H9 (cell line): ENCODE results near the gene RFX1. TPM values are rescaled to one million over a fixed set of nuclear protein-coding genes. Genes with fewer than 3 reads are reported as not detected.

Source experiments
- DNase-seq: peaks from one replicate; pipeline ENCODE4 v3.0.0-alpha.2; 2017
- H2AFZ ChIP-seq: one replicate; pipeline ENCODE4 v1.6.1; 2013; ENCODE audit warnings: mild to moderate bottlenecking, low read length, control low read depth, moderate library complexity
- H2AK5ac ChIP-seq: 2 replicates; pipeline ENCODE4 v1.6.1; 2013; ENCODE audit warnings: low read length, control low read depth, mixed read lengths; ENCODE audit not compliant: insufficient read length
- H2BK120ac ChIP-seq: one replicate; pipeline ENCODE4 v1.6.1; 2013; ENCODE audit warnings: low read depth, mild to moderate bottlenecking, low read length, control low read depth, inconsistent platforms; ENCODE audit not compliant: poor library complexity, severe bottlenecking
- H2BK12ac ChIP-seq: 2 replicates; pipeline ENCODE4 v1.6.1; 2013; ENCODE audit warnings: low read length, control low read depth, mixed read lengths, low read depth; ENCODE audit not compliant: insufficient read length
- H2BK15ac ChIP-seq: 2 replicates; pipeline ENCODE4 v1.6.1; 2013; ENCODE audit warnings: low read depth, low read length, control low read depth
- H2BK20ac ChIP-seq: one replicate; pipeline ENCODE4 v1.6.1; 2013; ENCODE audit warnings: low read depth, mild to moderate bottlenecking, low read length, control low read depth, inconsistent platforms; ENCODE audit not compliant: poor library complexity, severe bottlenecking
- H2BK5ac ChIP-seq: 2 replicates; pipeline ENCODE4 v1.6.1; 2013; ENCODE audit warnings: low read length, control low read depth, mixed read lengths; ENCODE audit not compliant: insufficient read length
- H3K14ac ChIP-seq: 2 replicates; pipeline ENCODE4 v1.6.1; 2013; ENCODE audit warnings: low read length, control low read depth; ENCODE audit not compliant: insufficient read depth
- H3K18ac ChIP-seq: 2 replicates; pipeline ENCODE4 v1.6.1; 2013; ENCODE audit warnings: low read depth, mild to moderate bottlenecking, mixed read lengths, low read length, control low read depth; ENCODE audit not compliant: insufficient read length
- H3K23ac ChIP-seq: 2 replicates; pipeline ENCODE4 v1.6.1; 2013; ENCODE audit warnings: low read length, control low read depth, mixed read lengths, low read depth; ENCODE audit not compliant: insufficient read length
- H3K23me2 ChIP-seq: 2 replicates; pipeline ENCODE4 v1.6.1; 2013; ENCODE audit warnings: low read depth, mild to moderate bottlenecking, mixed read lengths, low read length, control low read depth; ENCODE audit not compliant: insufficient read length, poor library complexity, severe bottlenecking
- H3K27ac ChIP-seq: 2 replicates; pipeline ENCODE4 v1.5.1; 2013; ENCODE audit warnings: low read length, control low read depth, mixed read lengths, low read depth; ENCODE audit not compliant: insufficient read length
- H3K27me3 ChIP-seq: 2 replicates; pipeline ENCODE4 v1.6.1; 2013; ENCODE audit warnings: low read length, control low read depth, inconsistent platforms; ENCODE audit not compliant: insufficient read depth
- H3K4ac ChIP-seq: 2 replicates; pipeline ENCODE4 v1.6.1; 2013; ENCODE audit warnings: low read depth, mild to moderate bottlenecking, control low read depth, inconsistent platforms, low read length, moderate library complexity
- H3K4me1 ChIP-seq: 2 replicates; pipeline ENCODE4 v1.6.1; 2013; ENCODE audit warnings: low read length, control low read depth, inconsistent platforms; ENCODE audit not compliant: insufficient read depth
- H3K4me2 ChIP-seq: 2 replicates; pipeline ENCODE4 v1.6.1; 2013; ENCODE audit warnings: low read length, control low read depth, mixed read lengths; ENCODE audit not compliant: insufficient read length, insufficient read depth
- H3K56ac ChIP-seq: 2 replicates; pipeline ENCODE4 v1.6.1; 2013; ENCODE audit warnings: low read depth, mild to moderate bottlenecking, mixed read lengths, low read length, control low read depth; ENCODE audit not compliant: insufficient read length
- H3K79me1 ChIP-seq: 2 replicates; pipeline ENCODE4 v1.6.1; 2013; ENCODE audit warnings: low read depth, mild to moderate bottlenecking, moderate library complexity, low read length, control low read depth, inconsistent platforms; ENCODE audit not compliant: insufficient read depth, poor library complexity, severe bottlenecking
- H3K79me2 ChIP-seq: 2 replicates; pipeline ENCODE4 v1.6.1; 2013; ENCODE audit warnings: low read length, control low read depth, inconsistent platforms; ENCODE audit not compliant: insufficient read depth
- H3K9ac ChIP-seq: 2 replicates; pipeline ENCODE4 v1.6.1; 2013; ENCODE audit warnings: low read length, control low read depth, mixed read lengths; ENCODE audit not compliant: insufficient read length; ENCODE audit errors: extremely low read depth
- H3K9me3 ChIP-seq: one replicate; pipeline ENCODE4 v1.6.1; 2013; ENCODE audit warnings: low read depth, low read length, inconsistent platforms; ENCODE audit not compliant: control insufficient read depth
- H3T11ph ChIP-seq: one replicate; pipeline ENCODE4 v1.6.1; 2013; ENCODE audit warnings: mild to moderate bottlenecking, low read length, control low read depth, inconsistent platforms
- H4K20me1 ChIP-seq: one replicate; pipeline ENCODE4 v1.6.1; 2013; ENCODE audit not compliant: control insufficient read depth, insufficient read length, insufficient read depth
- H4K5ac ChIP-seq: 2 replicates; pipeline ENCODE4 v1.6.1; 2013; ENCODE audit warnings: low read depth, mild to moderate bottlenecking, mixed read lengths, low read length, control low read depth; ENCODE audit not compliant: insufficient read length
- H4K8ac ChIP-seq: replicated peaks from 2 replicates; pipeline ENCODE4 v1.6.1; 2013; ENCODE audit warnings: low read length, control low read depth, mixed read lengths, low read depth; ENCODE audit not compliant: insufficient read length
- H4K91ac ChIP-seq: 2 replicates; pipeline ENCODE4 v1.6.1; 2013; ENCODE audit warnings: low read depth, mild to moderate bottlenecking, moderate library complexity, mixed read lengths, low read length, control low read depth; ENCODE audit not compliant: insufficient read length
- H3K27ac Mint-ChIP-seq, 3 experiments: 2 replicates in 2 of 3; 3 replicates in 1 of 3; pipeline ENCODE4 v1.8.0; 2020 to 2021; ENCODE audit warnings: mixed read lengths in 3 of 3, mild to moderate bottlenecking in 1 of 3, moderate library complexity in 1 of 3
- H3K27me3 Mint-ChIP-seq: 2 replicates; pipeline ENCODE4 v1.8.0; 2021; ENCODE audit warnings: low read depth, mild to moderate bottlenecking, moderate library complexity, mixed read lengths
- H3K36me3 Mint-ChIP-seq, 3 experiments: 2 replicates in 2 of 3; 3 replicates in 1 of 3; pipeline ENCODE4 v1.8.0; 2020 to 2021; ENCODE audit warnings: low read depth in 3 of 3, mixed read lengths in 3 of 3; ENCODE audit not compliant: insufficient read depth in 1 of 3
- H3K4me1 Mint-ChIP-seq, 2 experiments: 2 replicates each; pipeline ENCODE4 v1.8.0; 2020; ENCODE audit warnings: mixed read lengths in 2 of 2
- H3K4me3 Mint-ChIP-seq, 2 experiments: 2 replicates in 1 of 2; 3 replicates in 1 of 2; pipeline ENCODE4 v1.8.0; 2020 to 2021; ENCODE audit warnings: mild to moderate bottlenecking in 2 of 2, mixed read lengths in 2 of 2, moderate library complexity in 1 of 2
- H3K9me3 Mint-ChIP-seq, 2 experiments: 2 replicates in 1 of 2; 3 replicates in 1 of 2; pipeline ENCODE4 v1.8.0; 2020; ENCODE audit warnings: mild to moderate bottlenecking in 2 of 2, mixed read lengths in 2 of 2, moderate library complexity in 1 of 2
- CTCF ChIP-seq: fragments of 200-600 bp; sonication (generic); conservative IDR thresholded peaks from 3 replicates; pipeline ENCODE4 v1.8.0; 2021; ENCODE audit warnings: antibody characterized with exemption, mild to moderate bottlenecking
- WGBS: extraction: QIAGEN DNeasy Blood & Tissue Kit; methylation state at CpG from one replicate; pipeline ENCODE4 v1.1.7; 2013; ENCODE audit warnings: missing lambda C conversion rate, low lambda C conversion rate, mixed read lengths; ENCODE audit not compliant: insufficient read length; ENCODE audit errors: extremely low coverage; 5-methylcytosine and 5-hydroxymethylcytosine counted together
- total RNA-seq: library from RNA; stranded (reverse); gene quantifications from 2 replicates; pipeline ENCODE4 v1.2.1, GENCODE V29; 2021

The RFX1 gene
- total RNA-seq, 1 experiment from 2014 or later: 21.4 TPM

GRCh38 chr19:13929340-13929739, 76.8 kb downstream of the RFX1 start:
- H3K14ac ChIP-seq: no peak overlapping the region
- no peaks in the 10 kb centered on the region; the same call in 1 of the 2 replicates for H3K27me3 Mint-ChIP-seq
- H2AFZ ChIP-seq: no peak overlapping the region
- no peak overlapping the region for H2BK12ac ChIP-seq
- no peaks in the 10 kb centered on the region for H3K27me3 ChIP-seq
- no peak for DNase-seq
- no peak overlapping the region for H4K8ac ChIP-seq
- H3K9me3 Mint-ChIP-seq: no peaks in the 10 kb centered on the region
- no peak overlapping the region for H3K27ac ChIP-seq
- H2BK20ac ChIP-seq: no peak overlapping the region
- H3K4me2 ChIP-seq: no peak overlapping the region
- H3K9ac ChIP-seq: no peak overlapping the region
- H4K20me1 ChIP-seq: no peaks in the 10 kb centered on the region
- H3K9me3 ChIP-seq: no peaks in the 10 kb centered on the region
- no peak overlapping the region for H3T11ph ChIP-seq
- peaks cover 17 to 39% (median 32%) of the 10 kb centered on the region in 3 experiments; a peak in 6 of 7 replicates for H3K36me3 Mint-ChIP-seq
- no peak overlapping the region for H2BK120ac ChIP-seq
- peak overlapping the region in 1 of 3 experiments; percentile 18; a peak in 1 of 7 replicates for H3K27ac Mint-ChIP-seq
- H4K91ac ChIP-seq: no peak overlapping the region
- no peaks in the 10 kb centered on the region for H3K79me2 ChIP-seq
- H3K4ac ChIP-seq: no peak overlapping the region
- no peak overlapping the region for H3K56ac ChIP-seq
- peaks cover 3 to 4% of the 10 kb centered on the region in 2 experiments for H3K4me1 Mint-ChIP-seq
- H3K4me3 Mint-ChIP-seq: no peak overlapping the region
- TF ChIP-seq CTCF: no peak
- no CpG with 5 or more reads among the region's 12 CpGs for WGBS
- H2BK15ac ChIP-seq: no peak overlapping the region
- H2BK5ac ChIP-seq: no peak overlapping the region
- H3K4me1 ChIP-seq: no peaks in the 10 kb centered on the region; the same call in 1 of the 2 replicates
- H2AK5ac ChIP-seq: no peak overlapping the region
- H3K23me2 ChIP-seq: no peaks in the 10 kb centered on the region
- H3K23ac ChIP-seq: no peak overlapping the region
- no peaks in the 10 kb centered on the region for H3K79me1 ChIP-seq
- H4K5ac ChIP-seq: no peak overlapping the region
- H3K18ac ChIP-seq: no peak overlapping the region
